KOPT-K1 (cell line): ENCODE results near the gene GNRH2.
"Not testable (repeated sequence)": the region's sequence is repeated elsewhere in the genome, so short reads cannot be mapped to it uniquely, and the experiment has no call there.

Experiments used
- H3K27ac ChIP-seq: fragments of 200-600 bp; sonication (generic); 2 replicates; pipeline ENCODE4 v1.5.1; 2016; ENCODE audit warnings: antibody characterized with exemption, mild to moderate bottlenecking, low read depth, low read length; ENCODE audit not compliant: poor library complexity, severe bottlenecking
- H3K36me3 ChIP-seq: fragments of 200-600 bp; sonication (generic); 2 replicates; pipeline ENCODE4 v1.5.1; 2017; ENCODE audit warnings: antibody characterized with exemption, mild to moderate bottlenecking, low read length, moderate library complexity; ENCODE audit not compliant: insufficient read depth
- H3K9me3 ChIP-seq: fragments of 200-600 bp; sonication (generic); 2 replicates; pipeline ENCODE4 v1.5.1; 2017; ENCODE audit warnings: antibody characterized with exemption, low read length, mild to moderate bottlenecking; ENCODE audit not compliant: insufficient read depth, poor library complexity, severe bottlenecking

The GNRH2 gene

GRCh38 chr20:3051385-3052019 is 8.1 kb downstream of the GNRH2 start:
- no peaks in the 10 kb centered on the region for H3K9me3 ChIP-seq
- peaks cover 35% of the 10 kb centered on the region for H3K36me3 ChIP-seq

DNA sequence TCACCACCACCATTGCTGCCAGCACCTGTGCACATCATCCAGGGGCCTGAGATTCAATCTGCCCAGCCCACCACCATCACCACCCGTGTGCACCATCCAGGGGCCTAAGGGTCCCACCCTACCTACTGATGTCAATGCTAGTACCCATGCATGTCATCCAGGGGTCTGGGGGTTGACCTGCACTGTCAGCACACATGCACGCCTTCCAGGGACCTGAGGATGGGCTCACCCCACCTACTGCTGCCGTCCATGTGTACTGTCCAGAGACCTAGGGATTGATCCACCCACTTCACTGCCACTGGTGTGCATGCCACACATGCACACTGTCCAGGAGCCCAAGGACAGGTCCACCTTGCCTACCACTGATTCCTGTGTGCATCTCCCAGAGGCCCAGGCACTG is 16.1 kb downstream of the GNRH2 start:
- no peak overlapping the region for H3K27ac ChIP-seq
- no peaks in the 10 kb centered on the region for H3K9me3 ChIP-seq
- H3K36me3 ChIP-seq: no peaks in the 10 kb centered on the region

More at GRCh38 chr20:3051385-3052019, 8.1 kb downstream of the GNRH2 start:
- no peak overlapping the region for H3K27ac ChIP-seq

DNA sequence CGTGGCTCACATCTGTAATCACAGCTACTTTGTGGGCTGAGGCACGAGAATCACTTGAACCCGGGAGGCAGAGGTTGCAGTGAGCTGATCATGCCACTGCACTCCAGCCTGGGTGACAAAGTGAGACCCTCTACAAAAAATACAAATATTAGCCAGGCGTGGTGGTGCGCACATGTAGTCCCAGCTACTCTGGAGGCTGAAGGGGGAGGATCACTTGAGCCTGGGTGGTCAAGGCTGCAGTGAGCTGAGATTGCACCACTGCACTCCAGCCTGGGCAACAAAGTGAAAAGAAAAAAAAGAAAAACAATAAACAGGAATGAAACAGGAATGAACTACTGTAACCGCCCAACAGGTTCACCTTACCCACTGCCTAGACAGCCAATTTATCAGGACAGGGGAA is 20.7 kb downstream of the GNRH2 start:
- not testable (repeated sequence) for H3K9me3 ChIP-seq, H3K27ac ChIP-seq, H3K36me3 ChIP-seq

DNA sequence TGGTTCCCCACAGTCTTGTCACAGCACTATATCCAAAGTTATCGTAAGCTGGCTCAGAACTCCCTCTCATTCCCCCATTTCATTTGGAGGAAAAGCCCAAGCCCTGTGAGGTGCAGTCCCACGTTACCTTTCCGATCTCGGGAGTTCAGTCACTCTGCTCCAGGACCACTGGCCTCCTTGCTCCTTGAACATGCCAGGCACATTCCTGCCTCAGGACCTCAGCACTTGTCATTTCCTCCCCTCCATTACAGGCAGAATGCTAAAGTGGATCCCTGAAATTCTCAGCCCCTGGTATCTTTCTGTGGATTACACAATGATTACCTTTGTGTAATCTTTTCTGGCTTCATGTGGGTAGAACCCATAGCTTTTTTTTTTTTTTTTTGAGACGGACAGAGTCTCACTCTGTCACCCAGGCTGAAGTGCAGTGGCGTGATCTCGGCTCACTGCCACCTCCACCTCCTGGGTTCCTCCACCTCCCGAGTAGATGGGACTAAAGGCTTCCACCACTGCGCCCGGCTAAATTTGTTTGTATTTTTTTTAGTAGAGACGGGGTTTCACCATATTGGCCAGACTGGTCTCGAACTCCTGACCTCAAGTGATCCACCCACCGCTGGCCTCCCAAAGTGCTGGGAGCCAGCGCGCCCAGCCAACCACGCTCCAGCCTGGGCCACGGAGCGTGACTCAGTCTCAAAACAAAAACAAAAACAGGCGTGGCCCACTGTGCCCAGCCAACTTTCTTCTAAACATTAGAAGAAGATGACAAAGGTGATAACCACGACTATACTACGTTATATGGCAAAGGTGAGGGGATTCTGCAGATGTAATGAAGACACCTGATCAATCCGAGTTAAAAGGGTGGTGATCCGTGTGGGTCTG is 24.0 kb downstream of the GNRH2 start:
- Histone ChIP-seq H3K36me3 (no peaks in the 10 kb centered on the region), H3K27ac (no peak overlapping the region), H3K9me3 (no peaks in the 10 kb centered on the region)

- Histone ChIP-seq H3K36me3 (no peaks in the 10 kb centered on the region), H3K27ac (no peak overlapping the region), H3K9me3 (no peaks in the 10 kb centered on the region)
These were observed 24.7 kb downstream of the GNRH2 start for GRCh38 chr20:3068075-3068474.

DNA sequence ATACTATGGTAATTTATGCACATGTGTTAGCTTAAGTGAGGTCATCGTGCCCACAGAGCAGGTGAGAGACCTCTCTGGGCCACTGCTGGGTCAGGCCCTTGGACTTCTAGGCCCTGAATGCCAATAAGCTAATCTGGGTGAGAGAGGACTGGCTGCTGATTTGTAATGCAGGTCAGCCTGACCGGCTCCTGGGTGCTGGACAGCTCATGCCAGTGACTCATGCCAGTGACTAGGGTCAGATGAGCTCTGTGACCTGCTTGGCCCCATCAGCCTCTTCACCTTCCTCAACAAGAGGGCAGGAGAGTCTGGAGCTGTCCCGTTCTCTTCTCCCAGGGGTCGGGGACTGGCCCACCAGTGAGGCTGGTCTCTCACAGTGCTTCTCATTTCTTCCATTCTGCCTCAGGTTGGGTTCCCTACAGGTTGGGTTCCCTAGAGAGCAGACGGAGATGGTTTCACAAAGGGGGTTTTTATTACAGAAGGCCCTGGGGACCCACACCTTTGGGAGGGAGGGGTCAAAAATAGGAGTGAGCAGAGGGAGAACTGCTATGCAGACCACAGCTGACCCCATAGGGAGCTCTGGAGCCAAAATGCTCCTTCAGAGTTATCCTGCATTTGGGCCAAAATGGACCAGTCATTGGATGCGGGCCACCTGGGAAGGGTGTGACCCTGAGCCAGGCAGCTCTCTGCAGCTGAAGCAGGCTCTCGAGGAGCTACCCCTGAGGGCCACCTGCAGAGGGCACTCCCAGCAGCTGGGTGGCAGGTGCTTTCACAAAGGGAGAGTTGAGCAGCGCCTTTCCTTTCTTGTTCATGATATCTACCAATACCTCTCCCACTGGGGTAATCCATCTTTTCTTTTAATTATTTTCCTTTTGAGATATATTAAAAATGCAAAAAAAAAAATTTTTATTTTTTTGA is 25.8 kb downstream of the GNRH2 start:
- Histone ChIP-seq H3K9me3 (no peaks in the 10 kb centered on the region), H3K36me3 (no peaks in the 10 kb centered on the region), H3K27ac (no peak overlapping the region)

DNA sequence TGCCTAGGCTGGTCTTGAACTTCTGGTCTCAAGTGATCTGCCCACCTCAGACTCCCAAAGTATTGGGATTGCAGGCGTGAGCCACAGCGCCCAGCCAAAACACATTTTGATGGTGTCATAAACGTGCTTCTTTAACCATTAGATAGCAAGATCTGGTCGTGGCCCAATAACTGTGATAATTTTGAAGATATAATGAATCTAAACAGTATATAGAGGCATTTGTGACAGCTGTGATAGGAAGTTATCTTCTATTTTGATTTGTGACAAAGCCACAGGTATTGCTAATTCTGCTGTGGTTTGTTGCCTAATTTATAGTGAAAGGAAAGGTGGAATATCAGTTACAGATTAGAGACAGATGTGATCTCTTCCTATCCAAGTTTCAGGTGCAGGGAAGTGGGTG is 27.3 kb downstream of the GNRH2 start:
- H3K27ac ChIP-seq: no peak overlapping the region
- H3K9me3 ChIP-seq: no peaks in the 10 kb centered on the region
- H3K36me3 ChIP-seq: no peaks in the 10 kb centered on the region

DNA sequence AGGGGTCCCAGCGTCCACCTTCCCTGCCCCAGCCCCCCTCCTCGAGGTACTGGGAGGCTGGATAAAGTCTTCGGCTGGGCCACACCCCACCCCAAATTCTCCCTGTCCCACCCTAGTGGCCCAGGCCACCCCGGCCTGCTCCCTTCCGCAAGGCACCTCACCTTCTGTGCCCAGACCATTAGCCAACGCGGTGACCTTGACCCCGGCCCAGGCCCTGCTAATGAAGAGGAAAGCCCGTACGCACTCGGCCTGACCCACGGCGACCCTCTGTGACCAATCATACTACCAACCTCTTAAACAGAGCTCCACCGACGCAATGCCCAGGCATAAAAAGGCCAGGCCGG is 27.8 kb downstream of the GNRH2 start:
- Histone ChIP-seq H3K9me3 (no peaks in the 10 kb centered on the region), H3K27ac (no peak overlapping the region), H3K36me3 (no peaks in the 10 kb centered on the region)

DNA sequence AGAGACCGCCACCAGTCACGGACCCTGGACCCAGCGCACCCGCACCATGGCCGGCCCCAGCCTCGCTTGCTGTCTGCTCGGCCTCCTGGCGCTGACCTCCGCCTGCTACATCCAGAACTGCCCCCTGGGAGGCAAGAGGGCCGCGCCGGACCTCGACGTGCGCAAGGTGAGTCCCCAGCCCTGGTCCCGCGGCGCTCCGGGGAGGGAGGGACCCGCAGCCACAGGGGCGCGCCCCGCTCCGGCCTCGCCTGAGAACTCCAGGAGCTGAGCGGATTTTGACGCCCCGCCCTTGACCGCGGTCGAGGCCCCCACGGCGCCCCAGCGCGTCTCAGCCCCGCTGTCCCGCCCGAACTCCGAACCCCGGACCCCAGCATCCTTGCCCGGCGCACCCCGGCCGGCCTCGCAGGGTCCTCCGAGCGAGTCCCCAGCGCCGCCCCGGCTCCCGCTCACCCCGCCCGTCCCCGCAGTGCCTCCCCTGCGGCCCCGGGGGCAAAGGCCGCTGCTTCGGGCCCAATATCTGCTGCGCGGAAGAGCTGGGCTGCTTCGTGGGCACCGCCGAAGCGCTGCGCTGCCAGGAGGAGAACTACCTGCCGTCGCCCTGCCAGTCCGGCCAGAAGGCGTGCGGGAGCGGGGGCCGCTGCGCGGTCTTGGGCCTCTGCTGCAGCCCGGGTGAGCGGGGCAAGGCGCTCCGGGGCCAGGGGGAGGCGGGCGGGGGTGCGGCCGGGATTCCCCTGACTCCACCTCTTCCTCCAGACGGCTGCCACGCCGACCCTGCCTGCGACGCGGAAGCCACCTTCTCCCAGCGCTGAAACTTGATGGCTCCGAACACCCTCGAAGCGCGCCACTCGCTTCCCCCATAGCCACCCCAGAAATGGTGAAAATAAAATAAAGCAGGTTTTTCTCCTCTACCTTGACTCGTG is 28.4 kb downstream of the GNRH2 start, which contains the start of gene OXT:
TSS of gene OXT (plus strand) at position 11 of the 920 bp plus-strand sequence. CDS start at position 47, 36 bp downstream.
- Histone ChIP-seq H3K9me3 (no peaks in the 10 kb centered on the region), H3K36me3 (no peaks in the 10 kb centered on the region), H3K27ac (no peak within 1 kb of the TSS)

DNA sequence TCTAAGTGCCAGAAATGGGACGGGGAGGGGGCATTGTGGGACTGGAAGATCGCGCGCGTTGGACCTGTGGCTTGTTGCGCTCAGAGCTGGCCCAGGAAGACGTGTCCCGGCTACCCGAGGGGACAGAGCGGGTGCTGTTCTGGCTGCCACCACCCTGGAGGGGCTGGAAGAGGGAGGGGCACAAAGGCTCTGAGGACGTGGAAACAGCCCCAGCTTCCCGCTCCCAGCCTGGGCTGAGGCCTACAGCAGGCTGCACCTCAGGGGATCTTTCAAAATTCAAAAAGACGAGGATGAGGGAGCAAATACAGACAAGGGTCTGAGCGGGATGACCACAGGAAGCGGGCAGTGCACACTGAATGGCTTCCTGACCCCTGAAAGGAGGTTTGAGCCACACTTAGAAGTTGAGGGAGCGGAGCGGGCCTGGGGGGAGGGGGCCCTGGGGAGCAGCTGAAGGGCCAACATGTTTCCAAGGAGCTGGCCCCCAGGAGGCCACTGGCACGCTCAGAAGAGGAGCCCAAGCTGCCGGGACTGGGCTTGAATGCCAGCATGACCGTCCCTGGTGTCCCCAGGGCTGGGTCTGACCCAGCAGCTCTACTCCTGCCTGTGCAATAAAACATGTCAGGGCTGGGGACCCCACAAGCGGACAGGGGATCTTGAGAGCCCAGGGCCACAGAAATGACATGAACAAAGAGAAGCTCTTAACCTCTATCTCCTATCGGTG is 29.3 kb downstream of the GNRH2 start:
- Histone ChIP-seq H3K27ac (no peak overlapping the region), H3K9me3 (no peaks in the 10 kb centered on the region), H3K36me3 (no peaks in the 10 kb centered on the region)

GRCh38 chr20:3073251-3073643 is 29.8 kb downstream of the GNRH2 start:
- not testable (repeated sequence) for H3K9me3 ChIP-seq, H3K36me3 ChIP-seq, H3K27ac ChIP-seq

- H3K9me3 ChIP-seq: no peaks in the 10 kb centered on the region
- H3K27ac ChIP-seq: no peak overlapping the region
- no peaks in the 10 kb centered on the region for H3K36me3 ChIP-seq
These were observed 31.4 kb downstream of the GNRH2 start for GRCh38 chr20:3074812-3075211.

DNA sequence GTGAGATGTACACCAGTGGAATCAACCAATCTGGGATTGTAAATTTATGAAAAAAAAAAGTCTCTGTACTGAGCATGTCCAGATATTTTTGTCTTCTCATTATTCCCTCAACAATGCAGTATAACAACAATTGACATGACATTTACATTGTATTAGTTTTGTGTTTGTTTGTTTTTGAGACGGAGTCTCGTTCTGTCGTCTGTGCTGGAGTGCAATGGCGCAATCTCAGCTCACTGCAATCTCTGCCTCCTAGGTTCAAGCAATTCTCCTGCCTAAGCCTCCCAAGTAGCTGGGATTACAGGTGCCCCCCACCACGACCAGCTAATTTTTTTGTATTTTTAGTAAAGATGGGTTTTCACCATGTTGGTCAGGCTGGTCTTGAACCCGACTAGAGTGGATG is 31.9 kb downstream of the GNRH2 start:
- H3K27ac ChIP-seq, H3K9me3 ChIP-seq, H3K36me3 ChIP-seq: not testable (repeated sequence)

- H3K27ac ChIP-seq: no peak overlapping the region
- H3K36me3 ChIP-seq: no peaks in the 10 kb centered on the region
- H3K9me3 ChIP-seq: no peaks in the 10 kb centered on the region
These were observed 34.3 kb downstream of the GNRH2 start for GRCh38 chr20:3077618-3078134.
